Dendritic cell treated with granulocyte-macrophage colony-stimulating factor and Interleukin-4, amounts not matched to agents 40 ng/mL and 50 ng/mL, for 4 days (primary cell): ENCODE data around the gene CRKL.

Experiments used
- H3K27ac Mint-ChIP-seq: one replicate; pipeline ENCODE4 v1.8.0; 2022; ENCODE audit warnings: mild to moderate bottlenecking, mixed read lengths
- H3K27me3 Mint-ChIP-seq: one replicate; pipeline ENCODE4 v1.8.0; 2022; ENCODE audit warnings: mild to moderate bottlenecking, mixed read lengths
- H3K36me3 Mint-ChIP-seq: one replicate; pipeline ENCODE4 v1.8.0; 2022; ENCODE audit warnings: low read depth, mixed read lengths
- H3K4me1 Mint-ChIP-seq: one replicate; pipeline ENCODE4 v1.8.0; 2022; ENCODE audit warnings: low read depth, mixed read lengths
- H3K4me3 Mint-ChIP-seq: one replicate; pipeline ENCODE4 v1.8.0; 2022; ENCODE audit warnings: mild to moderate bottlenecking, moderate library complexity, mixed read lengths
- H3K9me3 Mint-ChIP-seq: one replicate; pipeline ENCODE4 v1.8.0; 2022; ENCODE audit warnings: mixed read lengths
- intact Hi-C: fragments of 100-400 bp; cut with micrococcal nuclease; formaldehyde crosslinking; loops from one replicate; pipeline ENCODE4 v1.15.0; 2022

CRKL gene

GRCh38 chr22:20957102-20957682 lies 40.0 kb downstream of the CRKL start:
- Mint-ChIP-seq H3K27me3 (no peaks in the 10 kb centered on the region), H3K4me3 (peak overlapping the region; percentile 92), H3K36me3 (peaks cover 52% of the 10 kb centered on the region), H3K4me1 (peaks cover 44% of the 10 kb centered on the region), H3K9me3 (no peaks in the 10 kb centered on the region), H3K27ac (peak overlapping the region; percentile 92)
- intact Hi-C loops = loop anchor here (5.0 kb wide), 1 partner anchor 70 kb away; no protein-coding TSS in a partner anchor

GRCh38 chr22:20957683-20958431 lies 40.6 kb downstream of the CRKL start:
- H3K36me3 Mint-ChIP-seq = peaks cover 46% of the 10 kb centered on the region
- peak overlapping the region; percentile 92 for H3K4me3 Mint-ChIP-seq
- peaks cover 45% of the 10 kb centered on the region for H3K4me1 Mint-ChIP-seq
- no peaks in the 10 kb centered on the region for H3K9me3 Mint-ChIP-seq
- H3K27ac Mint-ChIP-seq = peak overlapping the region; percentile 92
- H3K27me3 Mint-ChIP-seq = peaks cover under 1% of the 10 kb centered on the region
- intact Hi-C loops = loop anchor here (5.0 kb wide), 1 partner anchor 71 kb away; no protein-coding TSS in a partner anchor

DNA sequence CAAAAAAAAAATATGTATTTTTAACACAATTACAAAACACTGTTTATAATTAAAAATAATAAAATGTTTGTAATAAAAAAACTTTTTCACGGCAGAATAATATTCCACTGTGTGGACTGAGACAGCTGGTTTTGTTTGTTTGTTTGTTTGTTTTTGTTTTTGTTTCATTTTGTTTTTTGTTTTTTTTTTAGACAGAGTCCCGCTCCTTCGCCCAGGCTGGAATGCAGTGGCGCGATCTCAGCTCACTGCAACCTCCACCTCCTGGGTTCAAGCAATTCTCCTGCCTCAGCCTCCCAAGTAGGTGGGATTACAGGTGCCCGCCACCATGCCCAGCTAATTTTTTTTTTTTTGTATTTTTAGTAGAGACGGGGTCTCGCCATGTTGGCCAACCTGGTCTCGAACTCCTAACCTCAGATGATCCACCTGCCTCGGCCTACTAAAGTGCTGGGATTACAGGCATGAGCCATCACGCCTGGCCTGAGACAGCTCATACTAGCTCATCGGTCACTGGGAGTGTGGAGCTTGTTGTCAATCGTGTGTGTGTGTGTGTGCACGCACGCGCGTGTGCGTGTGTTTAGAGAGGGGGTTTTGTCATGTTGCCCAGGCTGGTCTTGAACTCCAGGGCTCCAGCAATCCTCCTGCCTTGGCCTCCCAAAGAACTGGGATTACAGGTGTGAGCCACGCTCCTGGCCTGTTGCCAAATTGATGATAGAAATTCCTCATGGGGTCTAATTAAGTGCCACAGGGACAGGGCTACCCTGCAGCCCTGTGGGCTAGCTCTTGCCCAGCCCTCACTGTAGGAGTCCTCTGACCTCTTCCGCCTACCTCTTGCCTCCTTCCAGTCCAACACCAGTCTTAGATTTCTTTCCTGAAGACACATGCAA lies 42.6 kb downstream of the CRKL start:
- H3K4me1 Mint-ChIP-seq = peaks cover 43% of the 10 kb centered on the region
- no peak overlapping the region for H3K27ac Mint-ChIP-seq
- H3K27me3 Mint-ChIP-seq = peaks cover 18% of the 10 kb centered on the region
- intact Hi-C loops = loop anchor here (5.0 kb wide), 1 partner anchor 73 kb away; no protein-coding TSS in a partner anchor
- no peak overlapping the region for H3K4me3 Mint-ChIP-seq
- H3K9me3 Mint-ChIP-seq = no peaks in the 10 kb centered on the region
- peaks cover 45% of the 10 kb centered on the region for H3K36me3 Mint-ChIP-seq

GRCh38 chr22:20960609-20961008 lies 43.4 kb downstream of the CRKL start:
- Mint-ChIP-seq H3K36me3 (peaks cover 45% of the 10 kb centered on the region), H3K9me3 (no peaks in the 10 kb centered on the region), H3K27ac (no peak overlapping the region), H3K4me3 (no peak overlapping the region), H3K27me3 (peaks cover 23% of the 10 kb centered on the region), H3K4me1 (peaks cover 48% of the 10 kb centered on the region)
- intact Hi-C loops = no loop called here

DNA sequence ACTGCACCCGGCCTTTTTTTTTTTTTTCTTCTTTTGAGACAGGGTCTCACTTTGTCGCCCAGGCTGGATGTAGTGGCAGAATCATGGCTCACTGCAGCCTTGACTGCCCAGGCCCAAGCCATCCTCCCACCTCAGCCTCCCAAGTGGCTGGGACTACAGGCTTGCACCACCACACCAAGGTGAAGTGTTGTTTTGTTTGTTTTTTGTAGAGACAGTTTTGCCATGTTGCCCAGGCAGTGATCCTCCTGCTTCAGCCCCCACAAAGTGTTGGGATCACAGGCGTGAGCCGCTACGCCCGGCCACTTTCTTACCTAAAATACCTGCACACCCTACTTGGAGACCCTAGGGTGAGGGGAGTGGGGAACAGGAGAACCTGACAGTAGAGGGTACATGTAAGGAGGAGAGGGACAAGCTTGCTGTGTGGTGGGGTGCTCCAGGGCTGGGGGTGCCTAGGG lies 45.3 kb downstream of the CRKL start:
- intact Hi-C loops = no loop called here

DNA sequence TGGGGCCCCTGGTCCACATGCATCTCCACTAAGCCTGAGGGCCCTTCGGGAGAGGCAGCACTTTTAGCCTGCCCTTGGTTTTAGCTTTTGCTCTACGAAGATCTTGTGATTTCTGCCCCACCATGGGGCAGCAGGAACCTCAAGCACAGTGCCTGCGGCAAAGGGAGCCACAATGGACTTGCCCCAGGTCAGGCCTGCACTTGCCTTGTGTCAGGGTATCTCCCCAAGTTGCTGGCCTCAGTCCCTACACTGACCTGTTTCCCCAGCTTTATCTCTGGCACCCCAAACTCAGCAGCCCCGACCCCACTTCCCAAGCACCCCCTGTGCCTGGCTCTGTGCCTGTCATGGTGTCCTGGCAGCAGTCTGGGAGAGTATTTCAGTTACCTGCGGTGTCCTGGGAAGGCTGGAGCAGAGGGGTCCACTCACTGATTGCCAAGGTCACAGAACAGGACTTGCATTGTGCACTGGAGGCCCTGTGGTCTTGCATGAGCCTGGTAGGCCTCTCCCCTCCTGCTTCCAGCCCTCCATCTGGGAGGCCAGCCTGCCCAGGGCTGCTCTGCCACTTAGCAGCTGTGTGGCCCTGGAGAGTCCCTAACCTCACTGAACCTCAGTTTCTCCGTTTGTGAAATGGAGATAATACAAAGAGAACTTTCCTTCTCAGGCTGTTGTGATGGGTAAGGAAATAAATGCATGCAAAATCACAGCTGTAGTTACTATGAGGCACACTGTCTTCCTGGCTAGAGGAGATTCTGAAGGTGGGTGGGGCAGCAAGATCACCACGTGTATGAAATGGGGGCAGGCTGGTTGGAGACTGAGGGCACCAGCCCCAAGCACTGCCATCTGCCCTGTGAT lies 46.2 kb downstream of the CRKL start:
- intact Hi-C loops = no loop called here
- H3K27ac Mint-ChIP-seq = no peak overlapping the region
- H3K4me3 Mint-ChIP-seq = no peak overlapping the region

More for the DNA sequence above, 45.3 kb downstream of the CRKL start:
- Mint-ChIP-seq H3K4me1 (peaks cover 54% of the 10 kb centered on the region), H3K9me3 (no peaks in the 10 kb centered on the region), H3K27ac (no peak overlapping the region), H3K4me3 (peak overlapping the region; percentile 60), H3K36me3 (peaks cover 36% of the 10 kb centered on the region), H3K27me3 (peaks cover 26% of the 10 kb centered on the region)

GRCh38 chr22:20964090-20964798 lies 47.0 kb downstream of the CRKL start:
- H3K27me3 Mint-ChIP-seq = peaks cover 26% of the 10 kb centered on the region
- intact Hi-C loops = no loop called here
- H3K4me1 Mint-ChIP-seq = peaks cover 59% of the 10 kb centered on the region
- H3K9me3 Mint-ChIP-seq = no peaks in the 10 kb centered on the region
- H3K4me3 Mint-ChIP-seq = peak overlapping the region; percentile 59
- H3K36me3 Mint-ChIP-seq = peaks cover 31% of the 10 kb centered on the region
- H3K27ac Mint-ChIP-seq = no peak overlapping the region

More for the DNA sequence above, 46.2 kb downstream of the CRKL start:
- H3K36me3 Mint-ChIP-seq = peaks cover 31% of the 10 kb centered on the region
- peaks cover 55% of the 10 kb centered on the region for H3K4me1 Mint-ChIP-seq
- H3K9me3 Mint-ChIP-seq = no peaks in the 10 kb centered on the region
- peaks cover 26% of the 10 kb centered on the region for H3K27me3 Mint-ChIP-seq

- peaks cover 30% of the 10 kb centered on the region for H3K36me3 Mint-ChIP-seq
- H3K27me3 Mint-ChIP-seq = peaks cover 26% of the 10 kb centered on the region
- intact Hi-C loops = no loop called here
- H3K27ac Mint-ChIP-seq = no peak overlapping the region
- H3K4me3 Mint-ChIP-seq = peak overlapping the region; percentile 59
- no peaks in the 10 kb centered on the region for H3K9me3 Mint-ChIP-seq
- peaks cover 59% of the 10 kb centered on the region for H3K4me1 Mint-ChIP-seq
Observed at GRCh38 chr22:20964799-20965103, 47.5 kb downstream of the CRKL start.

DNA sequence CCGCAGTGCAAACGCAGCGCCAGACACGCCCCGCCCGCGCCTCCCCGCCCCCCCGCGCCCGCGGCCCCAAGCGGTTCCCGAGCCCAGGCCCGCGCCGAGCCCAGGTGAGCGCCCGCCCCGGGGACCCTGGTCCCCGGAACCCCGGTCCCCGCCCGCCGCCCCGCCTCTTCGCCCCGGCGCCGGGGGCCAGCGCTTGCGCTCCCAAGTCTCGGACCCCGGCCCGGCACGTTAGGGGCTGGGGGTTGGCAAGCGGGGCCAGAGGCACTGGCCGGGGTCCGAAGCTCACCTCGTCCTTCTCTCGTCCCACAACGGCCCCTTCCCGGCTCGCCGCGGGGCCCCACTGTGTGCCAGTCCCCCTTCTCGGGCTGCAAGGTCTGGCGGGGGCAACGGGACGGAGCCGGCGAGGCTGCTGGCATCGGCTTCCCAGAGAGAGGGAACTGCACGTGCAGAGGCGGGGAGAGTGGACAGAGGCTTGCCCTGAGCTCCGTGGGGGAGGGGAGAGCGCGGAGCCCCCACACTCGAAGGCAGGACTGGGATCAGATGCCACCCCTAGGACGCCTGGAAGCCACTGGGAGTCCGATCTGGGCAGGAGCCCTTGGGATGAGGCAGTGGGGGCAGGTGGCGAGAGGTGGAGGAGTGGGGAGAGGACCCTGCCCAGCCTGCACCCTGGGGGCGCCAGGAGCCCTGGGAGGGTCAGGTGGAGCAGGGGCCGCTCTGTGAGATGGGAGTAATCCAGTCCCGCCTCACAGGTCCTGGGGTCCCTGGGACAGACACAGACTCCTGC lies 48.1 kb downstream of the CRKL start:
- Mint-ChIP-seq H3K4me3 (peak overlapping the region; percentile 68), H3K4me1 (peaks cover 59% of the 10 kb centered on the region), H3K9me3 (no peaks in the 10 kb centered on the region), H3K27ac (peak overlapping the region; percentile 11), H3K27me3 (peaks cover 26% of the 10 kb centered on the region), H3K36me3 (peaks cover 24% of the 10 kb centered on the region)
- intact Hi-C loops = no loop called here

GRCh38 chr22:20965888-20966855 lies 49.0 kb downstream of the CRKL start:
- Mint-ChIP-seq H3K4me3 (no peak overlapping the region), H3K9me3 (no peaks in the 10 kb centered on the region), H3K36me3 (peaks cover 18% of the 10 kb centered on the region), H3K27ac (no peak overlapping the region), H3K27me3 (peaks cover 26% of the 10 kb centered on the region), H3K4me1 (peaks cover 62% of the 10 kb centered on the region)
- intact Hi-C loops = no loop called here

GRCh38 chr22:20966883-20967696 lies 49.9 kb downstream of the CRKL start, which contains the start of gene AIFM3:
AIFM3 (plus strand) TSS chr22:20967255; CDS start chr22:20967945, 690 bp downstream.
- intact Hi-C loops = no loop called here
- Mint-ChIP-seq H3K4me3 (peak within 1 kb of the TSS; percentile 23), H3K36me3 (peaks cover 18% of the 10 kb centered on the region), H3K4me1 (peaks cover 64% of the 10 kb centered on the region), H3K27me3 (peaks cover 26% of the 10 kb centered on the region), H3K27ac (peak within 1 kb of the TSS; percentile 83), H3K9me3 (no peaks in the 10 kb centered on the region)
